GM20000 (cell line): ENCODE results near the gene PPDPF.

Source experiments
- DNase-seq: peaks from one replicate; pipeline ENCODE4 v3.0.0; 2012; ENCODE audit warnings: low spot score
- TF ChIP-seq, protein P1 (sequence below): IDR thresholded peaks from 2 replicates; pipeline ENCODE4 v1.5.1; 2012; ENCODE audit warnings: mild to moderate bottlenecking, control low read depth; ENCODE audit errors: extremely low read depth, missing control alignments

Gene PPDPF

DNA sequence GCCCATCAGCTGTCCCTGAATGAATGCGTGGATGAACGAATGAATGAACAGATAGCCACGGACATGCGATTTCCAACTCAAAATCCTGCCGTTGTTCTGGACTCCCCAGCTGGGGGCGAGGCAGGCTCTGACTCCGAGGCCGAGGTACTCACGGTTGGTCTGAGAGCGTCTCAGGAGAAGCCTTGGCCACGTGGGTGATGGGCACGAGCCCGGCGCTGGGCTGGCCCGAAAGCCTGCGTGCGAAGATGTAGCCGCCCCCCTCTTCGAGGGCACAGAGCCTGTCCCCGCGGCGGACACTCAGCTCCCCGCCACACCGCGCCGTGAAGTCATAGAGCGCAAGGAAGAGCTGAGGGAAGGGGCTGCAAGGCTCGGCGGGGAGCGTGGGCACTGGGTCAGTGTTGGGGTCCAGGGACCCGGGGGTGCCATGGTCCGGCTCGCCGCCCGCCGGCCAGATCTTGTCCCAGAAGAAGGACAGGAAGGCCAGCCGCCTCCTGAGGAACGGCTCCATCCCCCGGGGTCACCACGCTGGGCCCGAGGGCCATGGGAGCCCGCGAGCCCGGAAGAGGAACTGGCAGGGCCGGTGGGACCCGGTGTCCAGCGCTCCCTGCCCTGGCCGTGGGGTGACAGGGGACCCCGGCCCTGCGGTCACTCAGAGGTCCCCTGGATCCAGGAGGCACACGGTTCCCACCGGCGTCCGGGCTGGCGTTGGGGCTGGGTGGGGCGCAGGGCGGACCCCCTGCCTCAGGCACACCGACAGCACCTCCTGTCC, 26.6 kb downstream of the PPDPF start:
- TF ChIP-seq, protein P1, sequence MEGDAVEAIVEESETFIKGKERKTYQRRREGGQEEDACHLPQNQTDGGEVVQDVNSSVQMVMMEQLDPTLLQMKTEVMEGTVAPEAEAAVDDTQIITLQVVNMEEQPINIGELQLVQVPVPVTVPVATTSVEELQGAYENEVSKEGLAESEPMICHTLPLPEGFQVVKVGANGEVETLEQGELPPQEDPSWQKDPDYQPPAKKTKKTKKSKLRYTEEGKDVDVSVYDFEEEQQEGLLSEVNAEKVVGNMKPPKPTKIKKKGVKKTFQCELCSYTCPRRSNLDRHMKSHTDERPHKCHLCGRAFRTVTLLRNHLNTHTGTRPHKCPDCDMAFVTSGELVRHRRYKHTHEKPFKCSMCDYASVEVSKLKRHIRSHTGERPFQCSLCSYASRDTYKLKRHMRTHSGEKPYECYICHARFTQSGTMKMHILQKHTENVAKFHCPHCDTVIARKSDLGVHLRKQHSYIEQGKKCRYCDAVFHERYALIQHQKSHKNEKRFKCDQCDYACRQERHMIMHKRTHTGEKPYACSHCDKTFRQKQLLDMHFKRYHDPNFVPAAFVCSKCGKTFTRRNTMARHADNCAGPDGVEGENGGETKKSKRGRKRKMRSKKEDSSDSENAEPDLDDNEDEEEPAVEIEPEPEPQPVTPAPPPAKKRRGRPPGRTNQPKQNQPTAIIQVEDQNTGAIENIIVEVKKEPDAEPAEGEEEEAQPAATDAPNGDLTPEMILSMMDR, result no peak
- no peak for DNase-seq

DNA sequence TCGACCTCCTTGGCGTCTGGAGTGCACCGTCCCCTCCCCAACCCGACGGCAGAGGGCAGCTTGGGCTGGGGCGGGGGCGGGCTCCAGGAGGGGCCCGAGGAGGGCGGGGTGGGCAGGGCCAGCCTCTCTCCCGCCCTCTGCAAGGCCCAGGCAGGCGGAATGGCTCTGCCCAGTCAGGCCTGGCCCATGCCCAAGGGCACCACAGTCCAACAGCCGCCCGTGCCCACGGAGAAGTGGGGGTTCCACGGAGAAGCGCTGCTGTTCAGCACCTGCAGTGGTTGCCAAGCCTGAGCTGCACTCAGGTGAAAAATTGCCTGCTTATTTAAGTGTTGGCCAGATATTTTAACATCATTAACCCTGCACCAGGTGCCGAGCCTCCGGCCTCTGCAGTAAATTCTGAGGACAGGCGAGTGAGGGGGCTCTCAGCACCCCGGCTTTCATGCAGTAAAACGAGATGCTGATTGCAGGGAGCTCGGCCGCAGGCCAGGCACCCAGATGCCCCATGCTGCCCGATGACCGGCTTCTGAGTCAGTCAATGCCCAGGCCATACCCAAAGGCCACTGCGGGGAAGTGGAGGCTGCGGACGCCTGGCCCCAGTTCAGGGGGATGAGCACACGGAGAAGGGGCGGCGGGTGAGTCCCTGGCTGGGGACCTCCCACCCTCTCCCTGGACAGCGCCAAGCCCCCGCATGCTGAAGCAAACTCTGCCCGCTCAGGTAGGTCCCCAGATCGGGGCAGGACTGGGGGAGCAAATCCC, 27.3 kb downstream of the PPDPF start, which contains the start of gene SRMS:
Gene SRMS, minus strand, starts transcription at position 25 of the 756 bp plus-strand sequence. CDS start 286 bp downstream, outside the sequence.
- DNase-seq, result no peak

DNA sequence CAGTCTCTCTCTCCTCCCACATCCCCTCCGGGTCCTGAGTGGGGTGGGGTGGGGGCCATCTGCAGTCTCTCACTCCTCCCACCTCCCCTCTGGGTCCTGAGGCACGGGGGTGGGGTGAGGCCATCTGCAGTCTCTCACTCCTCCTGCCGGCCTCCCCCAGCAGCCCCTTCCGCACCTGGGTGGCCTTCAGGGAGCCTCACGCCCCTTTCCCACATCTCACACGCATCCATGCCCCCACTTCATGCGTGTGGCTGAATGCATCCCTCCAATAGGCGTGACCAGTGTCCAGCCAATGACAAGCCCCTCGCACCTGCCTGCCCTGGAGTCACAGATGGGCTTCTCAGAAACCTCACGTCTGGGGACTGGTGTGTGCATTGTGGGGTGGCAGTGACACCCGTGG, 28.0 kb downstream of the PPDPF start:
- DNase-seq, result no peak
- TF ChIP-seq, protein P1, result no peak

More for the DNA sequence above, 27.3 kb downstream of the PPDPF start, which contains the start of gene SRMS:
- TF ChIP-seq, protein P1, result no peak

DNA sequence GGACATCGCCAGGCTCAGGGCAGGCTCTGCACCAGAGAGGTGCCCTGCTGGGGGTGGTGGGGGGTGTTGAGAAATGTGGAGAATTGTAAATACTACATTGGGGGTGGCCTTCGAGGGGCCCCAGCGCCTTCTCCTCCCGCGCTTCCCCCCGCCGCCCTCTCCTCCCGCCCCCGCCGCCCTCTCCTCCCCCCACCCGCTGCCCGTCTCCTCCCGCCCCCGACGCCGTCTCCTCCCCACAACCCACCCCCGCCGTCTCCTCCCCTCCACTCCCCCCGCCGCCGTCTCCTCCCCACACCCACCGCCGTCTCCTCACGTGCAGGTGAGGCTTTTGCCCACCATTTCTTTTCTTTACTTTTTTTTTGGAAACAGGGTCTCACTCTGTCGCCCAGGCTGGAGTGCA, 28.5 kb downstream of the PPDPF start:
- TF ChIP-seq, protein P1, result no peak
- DNase-seq, result no peak

DNA sequence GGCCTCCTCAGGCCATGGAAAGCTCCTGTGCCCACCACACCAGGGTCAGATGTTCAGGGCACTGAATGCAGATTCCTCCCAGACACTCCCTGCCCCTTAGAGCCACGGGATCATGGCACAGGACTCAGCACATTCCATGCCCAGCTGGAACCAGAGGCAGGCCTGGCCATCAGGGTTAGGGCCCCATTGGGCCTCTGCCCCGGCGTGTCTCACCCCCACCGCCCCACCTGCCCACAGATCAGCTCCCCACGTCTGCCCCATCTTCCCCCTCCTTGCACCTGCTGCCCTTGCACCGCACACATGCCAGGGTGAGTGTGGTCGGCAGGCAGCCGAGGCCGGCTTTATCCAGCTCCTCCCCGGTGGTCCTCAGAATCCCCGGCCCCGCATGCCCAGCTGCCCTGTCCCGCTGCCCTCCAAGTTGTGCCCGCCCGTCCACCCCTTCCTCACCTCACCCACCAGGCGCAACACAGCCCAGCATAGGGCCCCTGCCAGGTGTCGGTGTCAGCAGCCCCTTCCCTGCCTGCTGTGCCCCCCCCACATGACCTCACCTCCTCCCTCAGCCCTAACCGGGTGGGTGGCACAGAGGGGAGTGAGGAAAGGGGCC, 29.2 kb downstream of the PPDPF start:
- TF ChIP-seq, protein P1, result no peak
- no peak for DNase-seq

DNA sequence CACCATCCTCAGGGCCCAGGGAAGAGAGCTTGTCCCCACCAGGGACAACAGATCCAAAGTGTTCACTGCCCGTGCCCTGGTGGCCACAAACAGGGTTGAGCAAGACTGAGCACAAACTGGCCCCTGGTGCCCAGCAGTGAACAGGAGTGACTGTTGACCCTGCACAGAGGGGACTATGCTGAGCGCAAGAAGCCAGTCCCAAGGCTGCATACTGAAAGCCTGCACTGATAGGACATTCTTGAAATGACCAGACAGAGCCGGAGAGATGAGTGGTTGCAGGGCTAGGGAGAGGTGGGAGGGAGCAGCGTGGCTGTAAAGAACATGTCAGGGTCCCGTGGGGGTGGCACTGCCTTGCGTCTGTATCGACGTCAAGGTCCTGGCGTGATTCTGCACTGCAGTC, 30.5 kb downstream of the PPDPF start:
- TF ChIP-seq, protein P1, result no peak
- no peak for DNase-seq
